A549 (cell line): ENCODE results near the gene ATXN7L1. TPM values are rescaled to one million over a fixed set of nuclear protein-coding genes. Genes with fewer than 3 reads are reported as not detected.
A peak's percentile ranks its signal among the peaks of the same experiment; 100 is the strongest.

ENCODE experiments used
- ATAC-seq, 2 experiments: fragments of 200-7000 bp in 1 of 2; fragments of >200 bp in 1 of 2; cut with Nextera tagmentation in 1 of 2; cut with Tn5 transposase in 1 of 2; 3 replicates each; pipeline versions ENCODE4 v1.8.0 to v1.9.1; 2018 to 2020; ENCODE audit warnings: mild to moderate bottlenecking in 1 of 2, moderate library complexity in 1 of 2
- CTCF ChIA-PET: fragments of 300-600 bp; sonication (Branson Sonifier 250); formaldehyde crosslinking; extraction: SDS; loops from one replicate; lab custom pipeline; 2021; ENCODE audit warnings: antibody characterized with exemption, inconsistent platforms; lab: Yijun Ruan, JAX
- POLR2A ChIA-PET: fragments of 350-600 bp; formaldehyde crosslinking; extraction: SDS; loops from one replicate; lab custom pipeline; 2021; ENCODE audit warnings: antibody characterized with exemption, inconsistent platforms; lab: Yijun Ruan, JAX
- DNase-seq, 2 experiments: peaks; one replicate each; pipeline versions ENCODE4 v3.0.0 to v3.0.0-alpha.2; 2011 to 2016; ENCODE audit warnings: low read depth in 1 of 2, low spot score in 1 of 2
- FAIRE-seq: peaks from 2 replicates; lab custom pipeline; 2011; peaks lifted over from hg19 to GRCh38; lab: Jason Lieb, UNC
- H3K27ac ChIP-seq, 2 experiments: fragments of >200 bp; sonication (Bioruptor Twin); formaldehyde crosslinking; 3 replicates each; pipeline ENCODE4 v1.5.1; 2016 to 2017
- H3K4me1 ChIP-seq: fragments of >200 bp; sonication (Bioruptor Twin); formaldehyde crosslinking; 3 replicates; pipeline ENCODE4 v1.6.1; 2016
- H3K4me2 ChIP-seq: fragments of >200 bp; sonication (Bioruptor Twin); formaldehyde crosslinking; 3 replicates; pipeline ENCODE4 v1.6.1; 2016
- H3K4me3 ChIP-seq: fragments of >200 bp; sonication (Bioruptor Twin); formaldehyde crosslinking; 3 replicates; pipeline ENCODE4 v1.5.1; 2016
- H3K9me3 ChIP-seq: fragments of >200 bp; sonication (Bioruptor Twin); formaldehyde crosslinking; 3 replicates; pipeline ENCODE4 v1.6.1; 2016
- ATOH8 ChIP-seq: fragments of 250-450 bp; sonication (Bioruptor Pico); IDR thresholded peaks from 2 replicates; pipeline ENCODE4 v1.5.0; 2020; ENCODE audit warnings: low read depth, mild to moderate bottlenecking, moderate library complexity
- BCL3 ChIP-seq: fragments of >200 bp; sonication (Bioruptor Twin); formaldehyde crosslinking; IDR thresholded peaks from 3 replicates; pipeline ENCODE4 v1.6.1; 2016
- CEBPB ChIP-seq, 2 experiments: fragments of >200 bp in 1 of 2; sonication (Bioruptor Twin) in 1 of 2; formaldehyde crosslinking in 1 of 2; IDR thresholded peaks; 2 replicates each; pipeline ENCODE4 v1.6.1; 2012 to 2016
- CHD4 ChIP-seq: fragments of 200-600 bp; sonication (generic); IDR thresholded peaks from 2 replicates; pipeline ENCODE4 v1.6.1; 2016; ENCODE audit warnings: antibody characterized with exemption, mild to moderate bottlenecking, borderline replicate concordance
- CTCF ChIP-seq: fragments of >200 bp; sonication (Bioruptor Twin); formaldehyde crosslinking; IDR thresholded peaks from 3 replicates; pipeline ENCODE4 v1.5.1; 2016
- EHMT2 ChIP-seq: fragments of 200-600 bp; sonication (generic); IDR thresholded peaks from 2 replicates; pipeline ENCODE4 v1.6.1; 2016; ENCODE audit warnings: antibody characterized with exemption, low read depth, mild to moderate bottlenecking, moderate library complexity
- ELK1 ChIP-seq: fragments of 150-350 bp; IDR thresholded peaks from 2 replicates; pipeline ENCODE4 v1.6.1; 2014; ENCODE audit warnings: low read depth, mild to moderate bottlenecking, low read length
- EP300 ChIP-seq, 2 experiments: fragments of >200 bp; sonication (Bioruptor Twin); formaldehyde crosslinking; IDR thresholded peaks; 2 replicates in 1 of 2; 3 replicates in 1 of 2; pipeline ENCODE4 v1.6.1; 2016 to 2017
- FOSB ChIP-seq: fragments of 250-450 bp; sonication (Bioruptor Pico); IDR thresholded peaks from 2 replicates; pipeline ENCODE4 v1.5.0; 2020; ENCODE audit warnings: mild to moderate bottlenecking, moderate library complexity
- HOXA7 ChIP-seq: fragments of 250-450 bp; sonication (Bioruptor Pico); IDR thresholded peaks from 2 replicates; pipeline ENCODE4 v1.5.0; 2020; ENCODE audit warnings: mild to moderate bottlenecking, moderate library complexity
- JUN ChIP-seq, 2 experiments: fragments of >200 bp; sonication (Bioruptor Twin); formaldehyde crosslinking; IDR thresholded peaks; 2 replicates in 1 of 2; 3 replicates in 1 of 2; pipeline ENCODE4 v1.6.1; 2016 to 2017
- JUNB ChIP-seq: fragments of >200 bp; sonication (Bioruptor Twin); formaldehyde crosslinking; IDR thresholded peaks from 2 replicates; pipeline ENCODE4 v1.6.1; 2016
- MYC ChIP-seq: IDR thresholded peaks from 2 replicates; pipeline ENCODE4 v1.6.1; 2012; ENCODE audit warnings: mild to moderate bottlenecking, inconsistent platforms, low read length, improper control_type of control experiment, borderline replicate concordance
- NFE2L2 ChIP-seq: fragments of 150-350 bp; conservative IDR thresholded peaks from 2 replicates; pipeline ENCODE4 v1.6.1; 2014; ENCODE audit warnings: low read length
- NPAS2 ChIP-seq: fragments of 250-450 bp; sonication (Bioruptor Pico); IDR thresholded peaks from 2 replicates; pipeline ENCODE4 v1.8.0; 2022; ENCODE audit warnings: mild to moderate bottlenecking, moderate library complexity, borderline replicate concordance
- RAD21 ChIP-seq, 2 experiments: fragments of >200 bp in 1 of 2; sonication (Bioruptor Twin) in 1 of 2; formaldehyde crosslinking in 1 of 2; IDR thresholded peaks in 1 of 2; conservative IDR thresholded peaks in 1 of 2; 2 replicates in 1 of 2; 3 replicates in 1 of 2; pipeline ENCODE4 v1.6.1; 2012 to 2018; ENCODE audit warnings: inconsistent platforms in 1 of 2
- RCOR1 ChIP-seq: fragments of 150-350 bp; IDR thresholded peaks from 2 replicates; pipeline ENCODE4 v1.6.1; 2014; ENCODE audit warnings: antibody characterized with exemption, low read length, low read depth
- RFX5 ChIP-seq: fragments of 450-650 bp; IDR thresholded peaks from 2 replicates; pipeline ENCODE4 v1.7.1; 2014; ENCODE audit warnings: antibody characterized with exemption, mild to moderate bottlenecking, moderate library complexity
- SMC3 ChIP-seq: fragments of >200 bp; sonication (Bioruptor Twin); formaldehyde crosslinking; IDR thresholded peaks from 3 replicates; pipeline ENCODE4 v1.6.1; 2018; ENCODE audit warnings: inconsistent platforms
- TP53 ChIP-seq: fragments of 250-450 bp; sonication (Bioruptor Pico); IDR thresholded peaks from 2 replicates; pipeline ENCODE4 v1.5.0; 2021; ENCODE audit warnings: mild to moderate bottlenecking, moderate library complexity
- ZC3H11A ChIP-seq: fragments of 450-650 bp; IDR thresholded peaks from 2 replicates; pipeline ENCODE4 v1.6.1; 2014; ENCODE audit warnings: antibody characterized with exemption, mild to moderate bottlenecking
- ZFP36 ChIP-seq: fragments of 450-650 bp; IDR thresholded peaks from 2 replicates; pipeline ENCODE4 v1.6.1; 2014; ENCODE audit warnings: borderline replicate concordance; ENCODE audit not compliant: partially characterized antibody
- ZSCAN20 ChIP-seq: fragments of 250-450 bp; sonication (Bioruptor Pico); IDR thresholded peaks from 2 replicates; pipeline ENCODE4 v1.8.0; 2022; ENCODE audit warnings: mild to moderate bottlenecking, moderate library complexity
- WGBS: methylation state at CpG from one replicate; pipeline ENCODE4 v1.1.6; 2017; ENCODE audit errors: missing lambda C conversion rate; 5-methylcytosine and 5-hydroxymethylcytosine counted together
- polyA plus RNA-seq, 4 experiments: library from polyadenylated mRNA; depleted of rRNA in 3 of 4; stranded (reverse); fragments of >200 nt; fragmentation: RNase III in 1 of 4; extraction: RNeasy Plus Mini Kit Qiagen cat#74134 plus additional on column Dnase treatment in 1 of 4; gene quantifications; 2 replicates in 3 of 4; 3 replicates in 1 of 4; pipeline ENCODE4 v1.2.3, GENCODE V29; 2011 to 2017
- TF ChIP-seq, protein P1 (sequence below): fragments of 250-450 bp; sonication (Bioruptor Pico); IDR thresholded peaks from 2 replicates; pipeline ENCODE4 v1.5.0; 2021; ENCODE audit warnings: mild to moderate bottlenecking, moderate library complexity, borderline replicate concordance
- TF ChIP-seq, protein P2 (sequence below): fragments of >200 bp; sonication (Bioruptor Twin); formaldehyde crosslinking; IDR thresholded peaks from 2 replicates; pipeline ENCODE4 v1.6.1; 2016

Gene ATXN7L1
- polyA plus RNA-seq, 2 of the 4 experiments (the other 2 are of a cell fraction) = 4.5 to 5.7 TPM

- FAIRE-seq (no peak), DNase-seq (no peak), ATAC-seq (no peak)
- POLR2A ChIA-PET = no interaction called here
- H3K9me3 ChIP-seq = no peaks in the 10 kb centered on the region
- CTCF ChIA-PET = interaction anchor here (0.5 to 1.0 kb wide), 4 partner anchors 11 to 721 kb away, joined by 3 to 5 read pairs (median 3); no protein-coding TSS in a partner anchor
- no peak overlapping the region for H3K4me3 ChIP-seq
- peaks cover 24% of the 10 kb centered on the region for H3K4me1 ChIP-seq
- no peak overlapping the region for H3K27ac ChIP-seq
- no peak overlapping the region for H3K4me2 ChIP-seq
- TF ChIP-seq NFE2L2 (no peak), ELK1 (no peak), RFX5 (no peak), JUN (IDR thresholded peaks at IDR 0.05) (no peak)
- 95% methylated on average over 4 of the region's 4 CpGs for WGBS
Observed at GRCh38 chr7:105835441-105835840, 41.0 kb downstream of the ATXN7L1 start.

- H3K4me2 ChIP-seq = peak overlapping the region; percentile 68; the same call in 1 of the 3 replicates
- ATAC-seq = no peak
- CTCF ChIA-PET = interaction anchor here (0.6 to 2.6 kb wide), 5 partner anchors 10 to 275 kb away, joined by 3 to 8 read pairs (median 3); partner anchors contain the start of gene ATXN7L1
Observed at GRCh38 chr7:105831824-105832535, 44.4 kb downstream of the ATXN7L1 start.

DNA sequence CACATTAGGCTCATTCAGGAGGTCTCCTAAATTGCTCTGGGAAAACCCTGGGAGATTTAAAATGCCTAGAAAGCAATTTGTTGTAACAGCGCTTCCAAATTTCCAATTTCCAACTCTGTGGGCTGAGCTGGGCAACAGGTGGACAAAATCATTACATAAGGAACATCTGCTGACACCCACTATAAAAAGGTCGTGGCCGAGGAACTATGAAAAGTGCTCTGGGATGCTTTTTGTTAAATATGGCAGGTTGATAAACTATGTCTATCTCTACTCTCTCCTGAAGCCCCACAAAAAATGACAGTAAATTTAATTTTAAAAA lies 45.1 kb downstream of the ATXN7L1 start:
- ATAC-seq = no peak
- Histone ChIP-seq H3K4me2 (peak overlapping the region; percentile 68), H3K27ac (peak overlapping the region; percentile 56 to 79; a peak in 5 of 6 replicates), H3K9me3 (no peaks in the 10 kb centered on the region), H3K4me1 (peaks cover 45% of the 10 kb centered on the region), H3K4me3 (no peak overlapping the region)
- DNase-seq = no peak
- 94% methylated on average over 3 of the region's 3 CpGs for WGBS
- no peak for FAIRE-seq
- ChIA-PET POLR2A (no interaction called here), CTCF (interaction anchor here (1.0 to 2.6 kb wide), 4 partner anchors 12 to 66 kb away, joined by 3 to 8 read pairs (median 4); partner anchors contain the start of gene ATXN7L1)
- TF ChIP-seq, protein P1, sequence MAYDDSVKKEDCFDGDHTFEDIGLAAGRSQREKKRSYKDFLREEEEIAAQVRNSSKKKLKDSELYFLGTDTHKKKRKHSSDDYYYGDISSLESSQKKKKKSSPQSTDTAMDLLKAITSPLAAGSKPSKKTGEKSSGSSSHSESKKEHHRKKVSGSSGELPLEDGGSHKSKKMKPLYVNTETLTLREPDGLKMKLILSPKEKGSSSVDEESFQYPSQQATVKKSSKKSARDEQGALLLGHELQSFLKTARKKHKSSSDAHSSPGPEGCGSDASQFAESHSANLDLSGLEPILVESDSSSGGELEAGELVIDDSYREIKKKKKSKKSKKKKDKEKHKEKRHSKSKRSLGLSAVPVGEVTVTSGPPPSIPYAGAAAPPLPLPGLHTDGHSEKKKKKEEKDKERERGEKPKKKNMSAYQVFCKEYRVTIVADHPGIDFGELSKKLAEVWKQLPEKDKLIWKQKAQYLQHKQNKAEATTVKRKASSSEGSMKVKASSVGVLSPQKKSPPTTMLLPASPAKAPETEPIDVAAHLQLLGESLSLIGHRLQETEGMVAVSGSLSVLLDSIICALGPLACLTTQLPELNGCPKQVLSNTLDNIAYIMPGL (CRISPR knock-in tag) = no peak
- no peak for TF ChIP-seq EP300 (IDR thresholded peaks at IDR 0.05)
- TF ChIP-seq NFE2L2 = no peak
- no peak for TF ChIP-seq JUN (IDR thresholded peaks at IDR 0.05)
- no peak for TF ChIP-seq ATOH8
- TF ChIP-seq BCL3 = no peak
- no peak for TF ChIP-seq HOXA7
- TF ChIP-seq CTCF = no peak
- TF ChIP-seq ZC3H11A = no peak
- TF ChIP-seq FOSB = no peak
- TF ChIP-seq RAD21 (conservative IDR thresholded peaks at IDR 0.05 in 1 of 2, IDR thresholded peaks at IDR 0.05 in 1 of 2) = no peak
- no peak for TF ChIP-seq NPAS2 (CRISPR knock-in tag)

More at GRCh38 chr7:105831824-105832535, 44.4 kb downstream of the ATXN7L1 start:
- FAIRE-seq = no peak
- no peak for DNase-seq
- Histone ChIP-seq H3K9me3 (no peaks in the 10 kb centered on the region), H3K4me3 (no peak overlapping the region)
- TF ChIP-seq EP300 (IDR thresholded peaks at IDR 0.05) = no peak
- TF ChIP-seq JUNB = no peak
- TF ChIP-seq TP53 (CRISPR knock-in tag) = no peak
- TF ChIP-seq ZFP36 = no peak
- no peak for TF ChIP-seq CHD4
- TF ChIP-seq RFX5 = no peak
- TF ChIP-seq EHMT2 = no peak
- TF ChIP-seq RAD21 (conservative IDR thresholded peaks at IDR 0.05 in 1 of 2, IDR thresholded peaks at IDR 0.05 in 1 of 2) = no peak
- TF ChIP-seq RCOR1 = no peak
- no peak for TF ChIP-seq ZSCAN20 (CRISPR knock-in tag)
- TF ChIP-seq, protein P2, sequence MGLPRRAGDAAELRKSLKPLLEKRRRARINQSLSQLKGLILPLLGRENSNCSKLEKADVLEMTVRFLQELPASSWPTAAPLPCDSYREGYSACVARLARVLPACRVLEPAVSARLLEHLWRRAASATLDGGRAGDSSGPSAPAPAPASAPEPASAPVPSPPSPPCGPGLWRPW = no peak
- TF ChIP-seq ATOH8 = no peak
- no peak for TF ChIP-seq HOXA7
- TF ChIP-seq MYC = no peak
- no peak for TF ChIP-seq SMC3
- no peak for TF ChIP-seq CEBPB (IDR thresholded peaks at IDR 0.05)
- TF ChIP-seq, all 56 proteins: peak for 0
- peaks cover 39% of the 10 kb centered on the region for H3K4me1 ChIP-seq
- peak overlapping the region in 1 of 2 experiments; percentile 79; a peak in 3 of 6 replicates for H3K27ac ChIP-seq
- POLR2A ChIA-PET = no interaction called here
- 95% methylated on average over 4 of the region's 4 CpGs for WGBS
